ENCODE measurements around the gene FERMT3.

FERMT3 gene

DNA sequence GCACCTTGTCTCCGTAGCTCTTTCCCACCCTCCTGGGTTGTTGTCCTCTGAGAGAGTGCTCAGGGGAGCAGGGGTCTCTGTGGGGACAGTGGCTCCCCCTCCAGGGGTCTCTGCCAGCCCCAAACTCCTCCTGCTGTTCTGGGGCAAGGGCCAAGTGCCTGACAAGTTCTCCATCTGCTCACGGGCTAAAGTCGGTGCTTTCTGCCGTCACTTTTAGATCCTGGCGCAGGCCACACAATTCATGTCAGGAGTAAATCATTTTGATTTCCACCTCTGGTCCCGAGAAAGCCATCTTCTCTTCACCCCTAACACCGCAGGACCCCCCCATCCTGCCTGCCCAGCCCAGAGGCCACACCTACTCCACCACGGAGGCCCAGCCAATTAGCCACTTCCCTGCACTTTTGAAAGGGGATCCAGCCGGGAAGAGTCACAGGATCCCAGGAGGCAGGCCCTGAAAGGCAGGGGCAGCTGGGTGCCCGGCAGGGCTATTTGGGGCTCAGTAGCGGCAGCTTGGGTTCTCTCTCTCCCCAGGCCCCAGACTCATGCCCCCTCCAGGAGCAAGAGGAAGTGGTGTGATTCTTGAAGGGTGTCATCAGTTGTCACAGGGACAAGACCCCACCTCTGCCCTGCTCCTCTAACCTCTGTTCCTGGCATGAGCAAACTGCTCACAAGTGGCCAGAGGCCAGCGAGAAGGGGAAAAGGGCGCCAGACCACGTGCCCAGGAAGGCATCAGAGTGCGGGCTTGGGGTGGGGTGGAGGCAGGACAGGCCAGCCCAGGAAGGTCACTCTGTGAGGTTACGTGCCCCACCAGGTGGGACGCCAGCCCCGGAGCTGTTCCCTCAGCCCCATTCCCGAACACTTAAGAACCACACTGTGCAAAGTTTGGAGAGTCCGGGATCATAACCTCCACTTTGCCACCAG, 41.9 kb upstream of the FERMT3 start:
- H3K36me3 ChIP-seq (replicated peaks), result no peaks in the 10 kb centered on the region
- H3K27me3 ChIP-seq (replicated peaks), result no peaks in the 10 kb centered on the region
- no peak overlapping the region for H3K27ac ChIP-seq
- DNase-seq, result no peak
- TF ChIP-seq, protein P1, sequence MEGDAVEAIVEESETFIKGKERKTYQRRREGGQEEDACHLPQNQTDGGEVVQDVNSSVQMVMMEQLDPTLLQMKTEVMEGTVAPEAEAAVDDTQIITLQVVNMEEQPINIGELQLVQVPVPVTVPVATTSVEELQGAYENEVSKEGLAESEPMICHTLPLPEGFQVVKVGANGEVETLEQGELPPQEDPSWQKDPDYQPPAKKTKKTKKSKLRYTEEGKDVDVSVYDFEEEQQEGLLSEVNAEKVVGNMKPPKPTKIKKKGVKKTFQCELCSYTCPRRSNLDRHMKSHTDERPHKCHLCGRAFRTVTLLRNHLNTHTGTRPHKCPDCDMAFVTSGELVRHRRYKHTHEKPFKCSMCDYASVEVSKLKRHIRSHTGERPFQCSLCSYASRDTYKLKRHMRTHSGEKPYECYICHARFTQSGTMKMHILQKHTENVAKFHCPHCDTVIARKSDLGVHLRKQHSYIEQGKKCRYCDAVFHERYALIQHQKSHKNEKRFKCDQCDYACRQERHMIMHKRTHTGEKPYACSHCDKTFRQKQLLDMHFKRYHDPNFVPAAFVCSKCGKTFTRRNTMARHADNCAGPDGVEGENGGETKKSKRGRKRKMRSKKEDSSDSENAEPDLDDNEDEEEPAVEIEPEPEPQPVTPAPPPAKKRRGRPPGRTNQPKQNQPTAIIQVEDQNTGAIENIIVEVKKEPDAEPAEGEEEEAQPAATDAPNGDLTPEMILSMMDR (IDR thresholded peaks at IDR 0.05; ENCODE audit: low read depth, low read length, missing control alignments), result no peak
- H3K4me3 ChIP-seq (ENCODE audit: low read depth, low read length), result peak overlapping the region; percentile 63
- in situ Hi-C loops (cut with HindIII; ENCODE audit: low pct_ligation_motif_present, low sequenced_read_pairs), result loop anchor here (25.0 kb wide), 1 partner anchor 327 kb away; the partner anchor contains the start of gene MARK2

DNA sequence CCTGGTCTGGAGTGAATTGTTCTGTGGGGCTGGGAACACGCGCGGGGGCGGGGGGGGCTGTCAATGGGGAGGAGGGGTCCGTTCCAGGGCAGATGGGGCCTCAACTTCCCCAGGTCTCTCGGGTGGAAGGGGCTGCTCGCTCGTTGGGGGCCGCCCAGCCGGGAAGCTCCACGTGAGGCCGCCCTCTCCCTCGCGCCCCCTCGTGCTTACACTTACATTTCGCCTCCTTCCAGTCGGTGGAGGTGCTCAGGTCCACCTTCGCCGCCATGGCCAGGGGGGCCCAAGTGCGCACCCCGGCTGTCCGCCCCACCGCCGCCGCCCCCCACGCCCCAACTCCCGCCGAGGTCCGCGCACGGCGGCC, 41.1 kb upstream of the FERMT3 start:
- in situ Hi-C loops (cut with HindIII; ENCODE audit: low pct_ligation_motif_present, low sequenced_read_pairs), result loop anchor here (25.0 kb wide), 1 partner anchor 328 kb away; the partner anchor contains the start of gene MARK2
- Histone ChIP-seq H3K4me3 (ENCODE audit: low read depth, low read length) (peak overlapping the region; percentile 63), H3K36me3 (replicated peaks) (no peaks in the 10 kb centered on the region), H3K27me3 (replicated peaks) (no peaks in the 10 kb centered on the region), H3K27ac (no peak overlapping the region)
- DNase-seq, result no peak
- TF ChIP-seq, protein P1 (IDR thresholded peaks at IDR 0.05; ENCODE audit: low read depth, low read length, missing control alignments), result no peak

DNA sequence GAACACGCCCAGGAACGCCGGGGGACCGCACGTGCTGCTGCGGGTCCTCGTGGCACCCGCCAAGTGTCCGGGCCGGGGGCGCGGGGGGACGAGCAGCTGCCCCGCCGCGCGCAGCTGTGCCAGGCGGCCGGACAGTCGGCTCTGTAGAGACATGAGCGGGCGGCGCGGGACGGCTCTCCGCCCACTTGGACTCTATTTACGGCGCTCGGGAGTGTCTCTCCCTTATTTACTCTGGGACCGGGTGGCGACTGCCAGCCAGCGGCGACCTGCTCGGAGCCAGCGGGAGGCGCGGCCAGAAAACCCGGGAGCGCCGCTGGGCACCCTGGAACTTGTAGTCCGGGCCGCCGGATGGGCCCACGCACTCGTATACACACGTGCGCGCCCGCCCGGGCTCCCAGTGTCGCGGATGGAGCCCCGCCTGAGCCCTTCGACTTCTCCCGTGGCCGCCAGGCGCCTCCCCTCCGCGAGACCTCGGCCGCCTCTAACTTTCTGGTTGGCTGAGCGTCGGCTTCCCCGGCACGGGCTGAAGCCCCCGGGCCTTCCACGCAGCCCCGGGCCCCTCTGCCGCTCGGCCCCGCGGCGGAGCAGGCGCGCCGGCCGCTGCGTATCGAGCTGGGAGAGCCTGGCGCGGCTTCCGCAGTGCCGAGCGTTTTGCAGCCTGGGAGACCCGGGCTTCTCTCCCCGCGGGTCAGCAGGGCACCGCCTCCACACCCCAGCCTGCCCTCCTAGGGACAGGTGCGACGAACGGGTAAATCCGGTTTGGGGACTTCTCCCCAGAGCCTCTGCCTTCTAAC, 40.5 kb upstream of the FERMT3 start, which contains the start of gene MACROD1:
MACROD1 (minus strand) TSS at position 272 of the 794 bp plus-strand sequence; CDS start at position 153, 119 bp downstream.
- Histone ChIP-seq H3K4me3 (ENCODE audit: low read depth, low read length) (peak within 1 kb of the TSS; percentile 63), H3K27me3 (replicated peaks) (no peaks in the 10 kb centered on the region), H3K27ac (no peak within 1 kb of the TSS), H3K36me3 (replicated peaks) (no peaks in the 10 kb centered on the region)
- in situ Hi-C loops (cut with HindIII; ENCODE audit: low pct_ligation_motif_present, low sequenced_read_pairs), result loop anchor here (25.0 kb wide), 1 partner anchor 329 kb away; the partner anchor contains the start of gene MARK2
- DNase-seq, result peak; percentile 69
- TF ChIP-seq, protein P1 (IDR thresholded peaks at IDR 0.05; ENCODE audit: low read depth, low read length, missing control alignments), result no peak

DNA sequence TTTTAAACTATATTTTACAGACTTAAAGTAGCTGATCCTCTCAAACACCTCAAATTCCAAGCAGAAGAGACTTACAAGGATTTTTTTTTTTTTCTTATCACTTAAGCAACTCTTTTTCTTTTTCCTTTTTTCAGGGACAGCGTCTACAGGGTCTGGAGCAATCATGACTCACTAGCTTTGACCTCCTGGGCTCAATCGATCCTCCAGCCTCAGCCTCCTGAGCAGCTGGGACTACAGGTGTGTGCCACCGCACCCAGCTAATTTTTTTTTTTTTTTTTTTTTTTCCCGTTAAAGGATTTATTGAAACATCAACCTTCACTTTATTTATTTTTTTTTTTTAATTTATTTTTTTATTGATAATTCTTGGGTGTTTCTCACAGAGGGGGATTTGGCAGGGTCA, 36.1 kb upstream of the FERMT3 start:
- in situ Hi-C loops (cut with HindIII; ENCODE audit: low pct_ligation_motif_present, low sequenced_read_pairs), result loop anchor here (25.0 kb wide), 1 partner anchor 333 kb away; the partner anchor contains the start of gene MARK2
- Histone ChIP-seq H3K36me3 (replicated peaks) (no peaks in the 10 kb centered on the region), H3K27ac (no peak overlapping the region), H3K4me3 (ENCODE audit: low read depth, low read length) (no peak overlapping the region), H3K27me3 (replicated peaks) (no peaks in the 10 kb centered on the region)
- DNase-seq, result no peak
- TF ChIP-seq, protein P1 (IDR thresholded peaks at IDR 0.05; ENCODE audit: low read depth, low read length, missing control alignments), result no peak

DNA sequence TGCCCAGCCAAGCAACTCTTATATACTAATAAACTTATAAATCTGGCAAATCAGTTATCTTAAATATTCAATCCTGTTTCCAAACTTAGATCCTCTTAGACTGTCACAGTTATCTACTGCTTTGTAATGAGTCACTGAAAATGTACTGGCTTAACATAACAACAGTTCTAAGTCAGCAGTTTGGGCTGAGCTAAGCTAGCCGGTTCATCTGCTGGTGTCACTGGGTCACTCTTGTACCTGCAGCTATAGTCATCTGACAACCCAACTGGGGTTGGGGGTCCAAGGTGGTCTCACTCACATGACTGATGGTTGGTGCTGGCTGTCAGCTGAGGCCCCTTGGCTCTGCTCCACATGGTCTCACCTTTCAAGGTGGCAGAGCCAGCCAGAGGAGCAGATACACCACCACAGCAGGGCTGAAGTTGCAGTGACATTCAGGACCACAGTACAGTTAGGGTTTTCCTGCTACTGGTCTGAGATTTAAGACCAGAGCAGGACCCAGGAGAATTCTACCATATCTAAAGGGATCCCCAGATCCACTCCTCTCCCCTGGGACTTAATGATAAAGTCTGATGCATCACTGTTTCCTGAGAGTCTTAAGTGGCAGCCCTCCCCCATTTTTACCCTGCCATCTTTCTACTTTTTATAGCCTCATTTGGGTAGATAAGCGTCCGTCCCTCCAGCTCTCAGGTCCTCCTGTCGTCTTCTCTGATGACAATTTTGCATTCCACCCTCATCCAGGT, 32.7 kb upstream of the FERMT3 start:
- in situ Hi-C loops (cut with HindIII; ENCODE audit: low pct_ligation_motif_present, low sequenced_read_pairs), result loop anchor here (25.0 kb wide), 1 partner anchor 336 kb away; the partner anchor contains the start of gene MARK2
- H3K36me3 ChIP-seq (replicated peaks), result no peaks in the 10 kb centered on the region
- no peaks in the 10 kb centered on the region for H3K27me3 ChIP-seq (replicated peaks)
- TF ChIP-seq, protein P1 (IDR thresholded peaks at IDR 0.05; ENCODE audit: low read depth, low read length, missing control alignments), result no peak
- H3K4me3 ChIP-seq (ENCODE audit: low read depth, low read length), result no peak overlapping the region
- DNase-seq, result peak; percentile 42
- no peak overlapping the region for H3K27ac ChIP-seq

All from brain microvascular endothelial cell (primary cell).